NB4 (cell line): ENCODE data around the gene TNFRSF1A.

ENCODE experiments used
- CTCF ChIP-seq: IDR thresholded peaks from one replicate; pipeline ENCODE4 v1.5.1; 2012; ENCODE audit warnings: low read depth, low read length
- MAX ChIP-seq: IDR thresholded peaks from 2 replicates; pipeline ENCODE4 v1.6.1; 2011; ENCODE audit warnings: low read depth, low read length
- POLR2A ChIP-seq: IDR thresholded peaks from 2 replicates; pipeline ENCODE4 v1.6.1; 2011; ENCODE audit warnings: mild to moderate bottlenecking; ENCODE audit not compliant: insufficient read length; ENCODE audit errors: extremely low read depth

GRCh38 chr12:6306151-6306550, 35.7 kb downstream of the TNFRSF1A start:
- no peak for TF ChIP-seq POLR2A
- no peak for TF ChIP-seq MAX
- TF ChIP-seq CTCF = no peak
